Measurements from ENCODE around the gene STOM. TPM values are rescaled to one million over a fixed set of nuclear protein-coding genes. Genes with fewer than 3 reads are reported as not detected.

The STOM gene
- total RNA-seq, 1 donor = 114 TPM

- peaks cover 83% of the 10 kb centered on the region for H3K36me3 ChIP-seq (ENCODE audit: insufficient read depth, low read length)
Measured at GRCh38 chr9:121324755-121325154, 45.3 kb downstream of the STOM start.

GRCh38 chr9:121324316-121324715 lies 45.7 kb downstream of the STOM start:
- Histone ChIP-seq H3K9me3 (ENCODE audit: low read depth, low read length) (no peaks in the 10 kb centered on the region), H2AFZ (ENCODE audit: low read length) (no peak overlapping the region), H4K20me1 (ENCODE audit: insufficient read depth, low read length) (peaks cover 3% of the 10 kb centered on the region), H3K79me2 (ENCODE audit: insufficient read depth, low read length) (peaks cover 6% of the 10 kb centered on the region), H3K4me3 (ENCODE audit: insufficient read depth, low read length) (no peak overlapping the region), H3K4me1 (ENCODE audit: insufficient read depth, low read length) (peaks cover 41% of the 10 kb centered on the region), H3K27ac (ENCODE audit: low read depth, low read length) (peak overlapping the region; percentile 63), H3K27me3 (ENCODE audit: insufficient read depth, low read length) (no peaks in the 10 kb centered on the region), H3K36me3 (ENCODE audit: insufficient read depth, low read length) (peaks cover 82% of the 10 kb centered on the region), H3K4me2 (ENCODE audit: insufficient read depth, low read length) (no peak overlapping the region)
- TF ChIP-seq CTCF (IDR thresholded peaks at IDR 0.05; ENCODE audit: extremely low read depth, low read depth, low read length) = no peak
- DNase-seq (ENCODE audit: insufficient read length, low spot score, missing footprints) = no peak

More at GRCh38 chr9:121324755-121325154, 45.3 kb downstream of the STOM start:
- Histone ChIP-seq H4K20me1 (ENCODE audit: insufficient read depth, low read length) (peaks cover 3% of the 10 kb centered on the region), H3K27ac (ENCODE audit: low read depth, low read length) (peak overlapping the region; percentile 63), H3K4me1 (ENCODE audit: insufficient read depth, low read length) (peaks cover 41% of the 10 kb centered on the region), H2AFZ (ENCODE audit: low read length) (no peak overlapping the region), H3K9me3 (ENCODE audit: low read depth, low read length) (no peaks in the 10 kb centered on the region), H3K27me3 (ENCODE audit: insufficient read depth, low read length) (no peaks in the 10 kb centered on the region), H3K4me3 (ENCODE audit: insufficient read depth, low read length) (no peak overlapping the region), H3K4me2 (ENCODE audit: insufficient read depth, low read length) (no peak overlapping the region), H3K79me2 (ENCODE audit: insufficient read depth, low read length) (peaks cover 6% of the 10 kb centered on the region)
- no peak for TF ChIP-seq CTCF (IDR thresholded peaks at IDR 0.05; ENCODE audit: extremely low read depth, low read depth, low read length)
- no peak for DNase-seq (ENCODE audit: insufficient read length, low spot score, missing footprints)

GRCh38 chr9:121323449-121324151 lies 46.5 kb downstream of the STOM start:
- no peak overlapping the region for H3K27ac ChIP-seq (ENCODE audit: low read depth, low read length)
- H3K79me2 ChIP-seq (ENCODE audit: insufficient read depth, low read length) = peaks cover 6% of the 10 kb centered on the region
- no peaks in the 10 kb centered on the region for H3K27me3 ChIP-seq (ENCODE audit: insufficient read depth, low read length)
- no peak for DNase-seq (ENCODE audit: insufficient read length, low spot score, missing footprints)
- no peaks in the 10 kb centered on the region for H4K20me1 ChIP-seq (ENCODE audit: insufficient read depth, low read length)
- TF ChIP-seq CTCF (IDR thresholded peaks at IDR 0.05; ENCODE audit: extremely low read depth, low read depth, low read length) = no peak
- H3K4me2 ChIP-seq (ENCODE audit: insufficient read depth, low read length) = no peak overlapping the region
- H3K36me3 ChIP-seq (ENCODE audit: insufficient read depth, low read length) = peaks cover 81% of the 10 kb centered on the region
- H3K4me3 ChIP-seq (ENCODE audit: insufficient read depth, low read length) = no peak overlapping the region
- H3K9me3 ChIP-seq (ENCODE audit: low read depth, low read length) = no peaks in the 10 kb centered on the region
- H3K4me1 ChIP-seq (ENCODE audit: insufficient read depth, low read length) = peaks cover 41% of the 10 kb centered on the region
- H2AFZ ChIP-seq (ENCODE audit: low read length) = no peak overlapping the region

GRCh38 chr9:121322737-121323448 lies 47.2 kb downstream of the STOM start:
- Histone ChIP-seq H3K27ac (ENCODE audit: low read depth, low read length) (peak overlapping the region; percentile 89), H3K27me3 (ENCODE audit: insufficient read depth, low read length) (no peaks in the 10 kb centered on the region), H3K4me2 (ENCODE audit: insufficient read depth, low read length) (peak overlapping the region; percentile 11), H3K36me3 (ENCODE audit: insufficient read depth, low read length) (peaks cover 81% of the 10 kb centered on the region), H2AFZ (ENCODE audit: low read length) (no peak overlapping the region), H3K9me3 (ENCODE audit: low read depth, low read length) (no peaks in the 10 kb centered on the region), H3K4me1 (ENCODE audit: insufficient read depth, low read length) (peaks cover 41% of the 10 kb centered on the region), H4K20me1 (ENCODE audit: insufficient read depth, low read length) (no peaks in the 10 kb centered on the region), H3K79me2 (ENCODE audit: insufficient read depth, low read length) (peaks cover 6% of the 10 kb centered on the region), H3K4me3 (ENCODE audit: insufficient read depth, low read length) (no peak overlapping the region)
- TF ChIP-seq CTCF (IDR thresholded peaks at IDR 0.05; ENCODE audit: extremely low read depth, low read depth, low read length) = no peak
- DNase-seq (ENCODE audit: insufficient read length, low spot score, missing footprints) = no peak
